ENCODE results near the gene POLR2I. TPM values are rescaled to one million over a fixed set of nuclear protein-coding genes. Genes with fewer than 3 reads are reported as not detected.

POLR2I gene
- total RNA-seq, 1 experiment from 2014 or later = 146 TPM

DNA sequence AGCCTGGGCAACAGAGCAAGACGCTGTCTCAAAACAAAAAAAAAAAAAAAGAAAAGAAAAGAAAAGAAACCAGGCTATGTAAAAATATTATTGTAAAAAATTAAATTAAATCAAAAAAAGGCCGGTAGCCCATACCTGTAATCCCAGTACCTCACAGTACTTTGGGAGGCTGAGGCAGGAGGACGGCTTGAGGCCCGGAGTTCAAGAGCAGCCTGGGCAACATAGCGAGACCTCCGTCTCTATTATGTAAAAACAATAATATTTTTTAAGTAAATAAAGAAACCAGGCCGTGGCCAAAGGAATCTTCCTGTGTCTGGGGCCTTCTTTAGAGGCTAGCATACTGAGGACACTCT lies 24.4 kb upstream of the POLR2I start:
- no peak overlapping the region for H4K8ac ChIP-seq (replicated peaks; ENCODE audit: insufficient read length, low read depth, low read length)
- no peak overlapping the region for H4K5ac ChIP-seq (ENCODE audit: insufficient read length, low read depth, low read length)
- H3K4me2 ChIP-seq (ENCODE audit: insufficient read depth, insufficient read length, low read length) = peak overlapping the region; percentile 30
- peak overlapping the region; percentile 96 to 99 for H3K4me3 Mint-ChIP-seq
- no peaks in the 10 kb centered on the region; a peak in 2 of 5 replicates for H3K9me3 Mint-ChIP-seq
- peaks cover 4% of the 10 kb centered on the region for H3K23me2 ChIP-seq (ENCODE audit: insufficient read length, low read depth, low read length, poor library complexity, severe bottlenecking)
- H3K18ac ChIP-seq (ENCODE audit: insufficient read length, low read depth, low read length) = no peak overlapping the region
- H3K9me3 ChIP-seq (ENCODE audit: control insufficient read depth, low read depth, low read length) = no peaks in the 10 kb centered on the region
- peaks cover 2% of the 10 kb centered on the region; the same call in 1 of the 2 replicates for H3K27me3 Mint-ChIP-seq (ENCODE audit: low read depth)
- no peak overlapping the region for H2BK5ac ChIP-seq (ENCODE audit: insufficient read length, low read length)
- no peak overlapping the region for H2BK120ac ChIP-seq (ENCODE audit: low read depth, low read length, poor library complexity, severe bottlenecking)
- peaks cover 15 to 21% of the 10 kb centered on the region in 2 experiments for H3K4me1 Mint-ChIP-seq
- peaks cover 13 to 24% (median 21%) of the 10 kb centered on the region in 3 experiments; a peak in 6 of 7 replicates for H3K36me3 Mint-ChIP-seq (ENCODE audit: insufficient read depth in 1 of 3, low read depth in 3 of 3)
- peak overlapping the region in 1 of 3 experiments; percentile 91; a peak in 2 of 7 replicates for H3K27ac Mint-ChIP-seq
- WGBS (ENCODE audit: extremely low coverage, insufficient read length, low lambda C conversion rate) = no CpG with 5 or more reads among the region's 7 CpGs
- H3K27ac ChIP-seq (ENCODE audit: insufficient read length, low read depth, low read length) = no peak overlapping the region
- H3K4ac ChIP-seq (ENCODE audit: low read depth, low read length) = no peak overlapping the region
- no peak overlapping the region for H3K14ac ChIP-seq (ENCODE audit: insufficient read depth, low read length)
- no peaks in the 10 kb centered on the region for H3K4me1 ChIP-seq (ENCODE audit: insufficient read depth, low read length)
- no peak overlapping the region for H2AK5ac ChIP-seq (ENCODE audit: insufficient read length, low read length)
- no peak overlapping the region for H2BK12ac ChIP-seq (ENCODE audit: insufficient read length, low read depth, low read length)
- H2BK20ac ChIP-seq (ENCODE audit: low read depth, low read length, poor library complexity, severe bottlenecking) = no peak overlapping the region
- no peak for DNase-seq
- no peak overlapping the region for H2AFZ ChIP-seq (ENCODE audit: low read length)
- H3K56ac ChIP-seq (ENCODE audit: insufficient read length, low read depth, low read length) = no peak overlapping the region
- no peaks in the 10 kb centered on the region for H4K20me1 ChIP-seq (ENCODE audit: control insufficient read depth, insufficient read depth, insufficient read length)
- H3K79me1 ChIP-seq (ENCODE audit: insufficient read depth, low read depth, low read length, poor library complexity, severe bottlenecking) = no peaks in the 10 kb centered on the region
- H3K9ac ChIP-seq (ENCODE audit: extremely low read depth, insufficient read length, low read length) = no peak overlapping the region
- no peak overlapping the region for H3K23ac ChIP-seq (ENCODE audit: insufficient read length, low read depth, low read length)
- H3K27me3 ChIP-seq (ENCODE audit: insufficient read depth, low read length) = no peaks in the 10 kb centered on the region
- no peak overlapping the region for H4K91ac ChIP-seq (ENCODE audit: insufficient read length, low read depth, low read length)
- TF ChIP-seq, protein P1, sequence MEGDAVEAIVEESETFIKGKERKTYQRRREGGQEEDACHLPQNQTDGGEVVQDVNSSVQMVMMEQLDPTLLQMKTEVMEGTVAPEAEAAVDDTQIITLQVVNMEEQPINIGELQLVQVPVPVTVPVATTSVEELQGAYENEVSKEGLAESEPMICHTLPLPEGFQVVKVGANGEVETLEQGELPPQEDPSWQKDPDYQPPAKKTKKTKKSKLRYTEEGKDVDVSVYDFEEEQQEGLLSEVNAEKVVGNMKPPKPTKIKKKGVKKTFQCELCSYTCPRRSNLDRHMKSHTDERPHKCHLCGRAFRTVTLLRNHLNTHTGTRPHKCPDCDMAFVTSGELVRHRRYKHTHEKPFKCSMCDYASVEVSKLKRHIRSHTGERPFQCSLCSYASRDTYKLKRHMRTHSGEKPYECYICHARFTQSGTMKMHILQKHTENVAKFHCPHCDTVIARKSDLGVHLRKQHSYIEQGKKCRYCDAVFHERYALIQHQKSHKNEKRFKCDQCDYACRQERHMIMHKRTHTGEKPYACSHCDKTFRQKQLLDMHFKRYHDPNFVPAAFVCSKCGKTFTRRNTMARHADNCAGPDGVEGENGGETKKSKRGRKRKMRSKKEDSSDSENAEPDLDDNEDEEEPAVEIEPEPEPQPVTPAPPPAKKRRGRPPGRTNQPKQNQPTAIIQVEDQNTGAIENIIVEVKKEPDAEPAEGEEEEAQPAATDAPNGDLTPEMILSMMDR (conservative IDR thresholded peaks at IDR 0.05) = no peak
- no peak overlapping the region for H2BK15ac ChIP-seq (ENCODE audit: low read depth, low read length)
- H3T11ph ChIP-seq (ENCODE audit: low read length) = no peak overlapping the region
- no peaks in the 10 kb centered on the region for H3K79me2 ChIP-seq (ENCODE audit: insufficient read depth, low read length)

Measured in H9 (cell line).